NB4 (cell line): Measurements from ENCODE around the gene TNFSF9.
"Not testable (repeated sequence)": the region's sequence is repeated elsewhere in the genome, so short reads cannot be mapped to it uniquely, and the experiment has no call there.

ENCODE experiments used
- DNase-seq: peaks from one replicate; pipeline ENCODE4 v3.0.0; 2010; ENCODE audit warnings: low read depth
- H3K4me3 ChIP-seq: one replicate; pipeline ENCODE4 v1.5.1; 2011; ENCODE audit warnings: mild to moderate bottlenecking, low read depth, low read length, moderate library complexity
- CTCF ChIP-seq: IDR thresholded peaks from one replicate; pipeline ENCODE4 v1.5.1; 2012; ENCODE audit warnings: low read depth, low read length
- MAX ChIP-seq: IDR thresholded peaks from 2 replicates; pipeline ENCODE4 v1.6.1; 2011; ENCODE audit warnings: low read depth, low read length
- MYC ChIP-seq: IDR thresholded peaks from 2 replicates; pipeline ENCODE4 v1.6.1; 2011; ENCODE audit warnings: low read depth, low read length
- POLR2A ChIP-seq: IDR thresholded peaks from 2 replicates; pipeline ENCODE4 v1.6.1; 2011; ENCODE audit warnings: mild to moderate bottlenecking; ENCODE audit not compliant: insufficient read length; ENCODE audit errors: extremely low read depth

The TNFSF9 gene

GRCh38 chr19:6564393-6564792 is 33.6 kb downstream of the TNFSF9 start:
- no peak overlapping the region for H3K4me3 ChIP-seq
- TF ChIP-seq CTCF (no peak), MAX (peak; percentile 35; the same call in 1 of the 2 replicates), POLR2A (no peak), MYC (no peak)
- peak; percentile 64 for DNase-seq

GRCh38 chr19:6566727-6567126 is 35.9 kb downstream of the TNFSF9 start:
- not testable (repeated sequence) for DNase-seq

GRCh38 chr19:6568010-6568526 is 37.2 kb downstream of the TNFSF9 start:
- H3K4me3 ChIP-seq: no peak overlapping the region
- DNase-seq: no peak
- TF ChIP-seq MYC (no peak), POLR2A (no peak), MAX (no peak), CTCF (no peak)

More at GRCh38 chr19:6566727-6567126, 35.9 kb downstream of the TNFSF9 start:
- not testable (repeated sequence) for H3K4me3 ChIP-seq

GRCh38 chr19:6568816-6569215 is 38.0 kb downstream of the TNFSF9 start:
- TF ChIP-seq MYC (no peak), MAX (no peak), POLR2A (no peak), CTCF (no peak)
- no peak overlapping the region for H3K4me3 ChIP-seq
- DNase-seq: peak; percentile 49

GRCh38 chr19:6570764-6571163 is 39.9 kb downstream of the TNFSF9 start:
- TF ChIP-seq MYC: no peak
- TF ChIP-seq CTCF: no peak
- no peak for TF ChIP-seq POLR2A
- no peak for TF ChIP-seq MAX
- DNase-seq: no peak
- H3K4me3 ChIP-seq: no peak overlapping the region

- DNase-seq: no peak
- no peak overlapping the region for H3K4me3 ChIP-seq
- TF ChIP-seq CTCF (no peak), MAX (no peak), MYC (no peak), POLR2A (no peak)
These were observed 40.3 kb downstream of the TNFSF9 start for GRCh38 chr19:6571167-6571566.
